GM12878 (cell line): ENCODE results near the gene ZNF407. TPM values are rescaled to one million over a fixed set of nuclear protein-coding genes. Genes with fewer than 3 reads are reported as not detected.

Experiments
- ATAC-seq: fragments of 200-7000 bp; cut with Tn5 transposase; 3 replicates; pipeline ENCODE4 v1.9.1; 2020; ENCODE audit warnings: mild to moderate bottlenecking, moderate library complexity
- BruUV-seq: library from RNA; stranded (reverse); fragments of 400-500 nt; replicated peaks from 2 replicates; lab custom pipeline; 2021; lab: Mats Ljungman, UMichigan
- CTCF ChIA-PET: fragments of 300-600 bp; sonication (Branson Sonifier 250); formaldehyde crosslinking; extraction: SDS; loops from one replicate; lab custom pipeline; 2021; ENCODE audit warnings: inconsistent platforms; lab: Yijun Ruan, JAX
- POLR2A ChIA-PET: fragments of 350-600 bp; formaldehyde crosslinking; extraction: SDS; loops from one replicate; lab custom pipeline; 2021; ENCODE audit warnings: inconsistent platforms; lab: Charles Lee
- RAD21 ChIA-PET: fragments of 300-600 bp; sonication (Branson Sonifier 250); formaldehyde crosslinking; loops from one replicate; lab custom pipeline; 2023; ENCODE audit warnings: antibody characterized with exemption; ENCODE audit not compliant: unreplicated experiment; lab: Charles Lee
- SMC1A ChIA-PET: fragments of 300-600 bp; sonication (Branson Sonifier 250); formaldehyde crosslinking; loops from one replicate; lab custom pipeline; 2023; ENCODE audit not compliant: unreplicated experiment, uncharacterized antibody; lab: Charles Lee
- DNase-seq: peaks from one replicate; pipeline ENCODE4 v3.0.0-alpha.2; 2011; ENCODE audit warnings: low read depth, low spot score
- FAIRE-seq: peaks from 3 replicates; lab custom pipeline; 2011; peaks lifted over from hg19 to GRCh38; lab: Jason Lieb, UNC
- H2AFZ ChIP-seq: 2 replicates; pipeline ENCODE4 v1.6.0; 2011; ENCODE audit warnings: low read depth, low read length, control low read depth; ENCODE audit not compliant: control insufficient read depth
- H3K27ac ChIP-seq: 2 replicates; pipeline ENCODE4 v1.5.1; 2011; ENCODE audit warnings: control low read depth; ENCODE audit not compliant: control insufficient read depth, insufficient read depth
- H3K27me3 ChIP-seq, 2 experiments: replicated peaks in 1 of 2; 2 replicates each; pipeline versions ENCODE4 v1.6.0 to v1.6.1; 2011; ENCODE audit warnings: low read length in 1 of 2; ENCODE audit not compliant: control insufficient read depth in 2 of 2, insufficient read depth in 2 of 2
- H3K36me3 ChIP-seq, 2 experiments: 2 replicates each; pipeline ENCODE4 v1.5.1; 2011; ENCODE audit warnings: low read length in 1 of 2; ENCODE audit not compliant: control insufficient read depth in 2 of 2, insufficient read depth in 2 of 2
- H3K4me1 ChIP-seq: 2 replicates; pipeline ENCODE4 v1.6.1; 2011; ENCODE audit warnings: mild to moderate bottlenecking, low read length, moderate library complexity, mixed read lengths; ENCODE audit not compliant: control insufficient read depth, insufficient read depth
- H3K4me2 ChIP-seq: 2 replicates; pipeline ENCODE4 v1.6.0; 2011; ENCODE audit warnings: control low read depth; ENCODE audit not compliant: control insufficient read depth, insufficient read depth
- H3K4me3 ChIP-seq: fragments of 200-600 bp; sonication (generic); 2 replicates; pipeline ENCODE4 v1.5.1; 2016
- H3K79me2 ChIP-seq: 2 replicates; pipeline ENCODE4 v1.6.0; 2011; ENCODE audit warnings: low read length; ENCODE audit not compliant: control insufficient read depth, insufficient read depth
- H3K9ac ChIP-seq: 2 replicates; pipeline ENCODE4 v1.8.0; 2011; ENCODE audit warnings: low read length, control low read depth, mixed read lengths; ENCODE audit not compliant: control insufficient read depth, insufficient read depth
- H3K9me3 ChIP-seq: replicated peaks from 3 replicates; pipeline ENCODE4 v1.5.1; 2011; ENCODE audit warnings: mild to moderate bottlenecking, low read length; ENCODE audit not compliant: control insufficient read depth, insufficient read depth
- H4K20me1 ChIP-seq: 2 replicates; pipeline ENCODE4 v1.6.0; 2011; ENCODE audit not compliant: control insufficient read depth, insufficient read depth
- BMI1 ChIP-seq: fragments of 450-650 bp; IDR thresholded peaks from 2 replicates; pipeline ENCODE4 v1.6.1; 2016; ENCODE audit warnings: mild to moderate bottlenecking, moderate library complexity, borderline replicate concordance
- CHD2 ChIP-seq: IDR thresholded peaks from 2 replicates; pipeline ENCODE4 v1.6.1; 2011; ENCODE audit warnings: low read depth, low read length, improper control_type of control experiment, borderline replicate concordance
- GABPA ChIP-seq: IDR thresholded peaks from 2 replicates; pipeline ENCODE4 v1.6.1; 2014; ENCODE audit warnings: antibody characterized with exemption, low read depth, mild to moderate bottlenecking, inconsistent platforms
- HCFC1 ChIP-seq: fragments of 150-350 bp; IDR thresholded peaks from 2 replicates; pipeline ENCODE4 v1.6.1; 2014; ENCODE audit warnings: low read length
- MEF2B ChIP-seq: fragments of 450-650 bp; IDR thresholded peaks from 2 replicates; pipeline ENCODE4 v1.6.1; 2018; ENCODE audit warnings: mild to moderate bottlenecking, moderate library complexity; ENCODE audit not compliant: partially characterized antibody, poor library complexity, severe bottlenecking
- MTA3 ChIP-seq: IDR thresholded peaks from 2 replicates; pipeline ENCODE4 v1.6.1; 2012; ENCODE audit warnings: low read length, inconsistent platforms, borderline replicate concordance
- MYB ChIP-seq: fragments of 150-350 bp; IDR thresholded peaks from 2 replicates; pipeline ENCODE4 v1.6.1; 2014; ENCODE audit warnings: mild to moderate bottlenecking, low read depth, low read length, borderline replicate concordance
- MYC ChIP-seq: IDR thresholded peaks from 2 replicates; pipeline ENCODE4 v1.6.1; 2011; ENCODE audit warnings: mild to moderate bottlenecking, low read length, moderate library complexity, inconsistent platforms; ENCODE audit not compliant: insufficient read depth, insufficient replicate concordance, insufficient read length, severe bottlenecking
- NR2C1 ChIP-seq: fragments of 450-650 bp; IDR thresholded peaks from 2 replicates; pipeline ENCODE4 v1.6.1; 2017; ENCODE audit warnings: antibody characterized with exemption, mild to moderate bottlenecking, moderate library complexity
- PKNOX1 ChIP-seq: fragments of 450-650 bp; IDR thresholded peaks from 2 replicates; pipeline ENCODE4 v1.6.1; 2016; ENCODE audit warnings: mild to moderate bottlenecking
- RAD21 ChIP-seq: IDR thresholded peaks from 2 replicates; pipeline ENCODE4 v1.6.1; 2011; ENCODE audit warnings: mild to moderate bottlenecking, low read depth, low read length, moderate library complexity; ENCODE audit not compliant: insufficient read depth
- SMAD5 ChIP-seq: IDR thresholded peaks from 2 replicates; pipeline ENCODE4 v1.6.1; 2016; ENCODE audit warnings: antibody characterized with exemption, low read depth
- SUZ12 ChIP-seq: fragments of 200-600 bp; sonication (generic); IDR thresholded peaks from one replicate; pipeline ENCODE4 v1.6.1; 2018; ENCODE audit warnings: antibody characterized with exemption, mild to moderate bottlenecking; ENCODE audit not compliant: unreplicated experiment
- TBL1XR1 ChIP-seq: IDR thresholded peaks from 2 replicates; pipeline ENCODE4 v1.6.1; 2012; ENCODE audit warnings: low read depth, low read length, improper control_type of control experiment
- ZBED1 ChIP-seq: IDR thresholded peaks from 2 replicates; pipeline ENCODE4 v1.6.1; 2016; ENCODE audit warnings: borderline replicate concordance
- ZNF384 ChIP-seq: IDR thresholded peaks from 2 replicates; pipeline ENCODE4 v1.6.1; 2012; ENCODE audit warnings: low read depth, mild to moderate bottlenecking, low read length, improper control_type of control experiment, borderline replicate concordance
- WGBS: methylation state at CpG from one replicate; pipeline ENCODE4 v1.1.6; 2016; ENCODE audit warnings: low lambda C conversion rate; ENCODE audit not compliant: insufficient replicate concordance, insufficient coverage; ENCODE audit errors: missing lambda C conversion rate; 5-methylcytosine and 5-hydroxymethylcytosine counted together
- in situ Hi-C: fragments of 300-500 bp; cut with MboI; formaldehyde crosslinking; loops from 9 replicates; pipeline ENCODE4 v1.14.3; 2018; ENCODE audit warnings: mixed read lengths
- intact Hi-C: fragments of 100-400 bp; cut with micrococcal nuclease; formaldehyde crosslinking; loops from one replicate; pipeline ENCODE4 v1.14.2; 2022; ENCODE audit not compliant: unreplicated experiment
- polyA plus RNA-seq, 11 experiments: library from polyadenylated mRNA; depleted of rRNA in 4 of 11; unstranded in 6 of 11; stranded (reverse) in 5 of 11; fragments of >200 nt; fragmentation: Nextera tagmentation in 4 of 11; fragmentation: Illumina TruSeq in 1 of 11; extraction: Ambion mirVana in 4 of 11; extraction: Trizol in 1 of 11; gene quantifications; 1 replicate in 1 of 11; 2 replicates in 10 of 11; pipeline versions ENCODE4 v1.2.1 to v1.2.3, GENCODE V29; 2011 to 2016; ENCODE audit warnings: inconsistent platforms in 2 of 11, missing spikeins in 2 of 11, low read depth in 1 of 11
- total RNA-seq, 4 experiments: library from RNA; depleted of rRNA in 3 of 4; stranded (reverse); fragments of >200 nt in 3 of 4; fragmentation: Illumina TruSeq in 1 of 4; extraction: Trizol in 1 of 4; gene quantifications; 2 replicates each; pipeline versions ENCODE4 v1.2.1 to v1.2.3, GENCODE V29; 2013 to 2021

ZNF407 gene
- total and polyA plus RNA-seq, 10 of the 15 experiments (the other 5 are each of a cell fraction or from before 2014, with no cell fraction given) = 0.69 to 11.6 (median 5.3) TPM

GRCh38 chr18:74679679-74680076 lies 82.0 kb downstream of the ZNF407 start:
- ATAC-seq (peak; percentile 78), FAIRE-seq (peak; percentile 75), DNase-seq (no peak)
- SMC1A ChIA-PET = interaction anchor here (1.7 kb wide), 1 partner anchor 316 kb away, joined by 4 read pairs; no protein-coding TSS in a partner anchor
- no peak overlapping the region for H2AFZ ChIP-seq
- H3K9me3 ChIP-seq = peaks cover 4% of the 10 kb centered on the region; the same call in 2 of the 3 replicates
- 62% methylated on average over 2 of the region's 2 CpGs for WGBS
- no peaks in the 10 kb centered on the region for H4K20me1 ChIP-seq
- no peak for TF ChIP-seq SMAD5
- peak; percentile 40 for TF ChIP-seq MEF2B
- H3K4me3 ChIP-seq = no peak overlapping the region
- peaks cover 3% of the 10 kb centered on the region; the same call in 1 of the 2 replicates for H3K4me1 ChIP-seq
- no peak overlapping the region for H3K4me2 ChIP-seq
- H3K9ac ChIP-seq = no peak overlapping the region
- intact Hi-C loops (loop anchor here (5.0 kb wide), 1 partner anchor 128 kb away; no protein-coding TSS in a partner anchor), in situ Hi-C loops (no loop called here)
- BruUV-seq = no TSS peak
- CTCF ChIA-PET = interaction anchor here (1.5 to 1.6 kb wide), 2 partner anchors 18 to 26 kb away, joined by 3 read pairs; no protein-coding TSS in a partner anchor
- no peaks in the 10 kb centered on the region; a peak in 1 of 4 replicates for H3K36me3 ChIP-seq
- POLR2A ChIA-PET = no interaction called here
- no peak overlapping the region for H3K27ac ChIP-seq
- H3K79me2 ChIP-seq = no peaks in the 10 kb centered on the region
- H3K27me3 ChIP-seq = no peaks in the 10 kb centered on the region
- RAD21 ChIA-PET = no interaction called here

GRCh38 chr18:74682141-74682990 lies 84.7 kb downstream of the ZNF407 start:
- Histone ChIP-seq H3K27me3 (no peaks in the 10 kb centered on the region), H3K4me2 (no peak overlapping the region), H3K9ac (no peak overlapping the region), H3K4me3 (no peak overlapping the region), H3K4me1 (peaks cover 3% of the 10 kb centered on the region; the same call in 1 of the 2 replicates), H3K9me3 (peaks cover 3% of the 10 kb centered on the region; the same call in 2 of the 3 replicates), H2AFZ (no peak overlapping the region), H3K27ac (no peak overlapping the region), H3K36me3 (0 out of 4 replicates have a peak, but pooled peaks cover 0 to 5% of the 10 kb centered on the region in 2 experiments), H3K79me2 (no peaks in the 10 kb centered on the region), H4K20me1 (no peaks in the 10 kb centered on the region)
- intact Hi-C loops (no loop called here), in situ Hi-C loops (no loop called here)
- BruUV-seq = no TSS peak
- no peak for ATAC-seq
- CTCF ChIA-PET = interaction anchor here (1.1 kb wide), 1 partner anchor 281 kb away, joined by 3 read pairs; no protein-coding TSS in a partner anchor
- WGBS = 97% methylated on average over 11 of the region's 11 CpGs
- DNase-seq = no peak
- FAIRE-seq = no peak
- SMC1A ChIA-PET = interaction anchor here (1.0 to 2.9 kb wide), 3 partner anchors 10 to 114 kb away, joined by 3 to 7 read pairs (median 4); no protein-coding TSS in a partner anchor
- POLR2A ChIA-PET = no interaction called here
- RAD21 ChIA-PET = no interaction called here
- TF ChIP-seq SUZ12 (no peak), NR2C1 (no peak), ZNF384 (no peak), GABPA (no peak), MTA3 (no peak), SMAD5 (no peak), ZBED1 (no peak), CHD2 (no peak), RAD21 (no peak), HCFC1 (no peak), MYB (no peak), TBL1XR1 (no peak), MYC (no peak), PKNOX1 (no peak), BMI1 (no peak)
